Type B pancreatic cell (in vitro differentiated cells): Measurements from ENCODE around the gene TNKS2. TPM values are rescaled to one million over a fixed set of nuclear protein-coding genes. Genes with fewer than 3 reads are reported as not detected.

Source experiments
- DNase-seq: peaks from one replicate; pipeline ENCODE4 v3.0.0; 2021; ENCODE audit warnings: mixed read lengths; ENCODE audit not compliant: unreplicated experiment; ENCODE audit errors: extremely low spot score
- H3K27ac Mint-ChIP-seq: 2 replicates; pipeline ENCODE4 v1.8.0; 2021; ENCODE audit warnings: mild to moderate bottlenecking, mixed read lengths
- H3K27me3 Mint-ChIP-seq: 2 replicates; pipeline ENCODE4 v1.8.0; 2021; ENCODE audit warnings: mixed read lengths
- H3K36me3 Mint-ChIP-seq: 2 replicates; pipeline ENCODE4 v1.8.0; 2021; ENCODE audit warnings: mixed read lengths
- H3K4me1 Mint-ChIP-seq: one replicate; pipeline ENCODE4 v1.8.0; 2021; ENCODE audit warnings: mixed read lengths; ENCODE audit not compliant: unreplicated experiment
- H3K4me3 Mint-ChIP-seq: 2 replicates; pipeline ENCODE4 v1.8.0; 2021; ENCODE audit warnings: mild to moderate bottlenecking, mixed read lengths
- H3K9me3 Mint-ChIP-seq: 2 replicates; pipeline ENCODE4 v1.8.0; 2021; ENCODE audit warnings: mixed read lengths
- total RNA-seq: library from RNA; stranded (reverse); gene quantifications from 2 replicates; pipeline ENCODE4 v1.2.1, GENCODE V29; 2021; ENCODE audit warnings: low replicate concordance
- TF ChIP-seq, protein P1 (sequence below): fragments of 200-600 bp; sonication (generic); conservative IDR thresholded peaks from 2 replicates; pipeline ENCODE4 v1.5.0; 2021; ENCODE audit warnings: antibody characterized with exemption, mild to moderate bottlenecking

The TNKS2 gene
- total RNA-seq, 1 donor from 2014 or later: 47.3 TPM

DNA sequence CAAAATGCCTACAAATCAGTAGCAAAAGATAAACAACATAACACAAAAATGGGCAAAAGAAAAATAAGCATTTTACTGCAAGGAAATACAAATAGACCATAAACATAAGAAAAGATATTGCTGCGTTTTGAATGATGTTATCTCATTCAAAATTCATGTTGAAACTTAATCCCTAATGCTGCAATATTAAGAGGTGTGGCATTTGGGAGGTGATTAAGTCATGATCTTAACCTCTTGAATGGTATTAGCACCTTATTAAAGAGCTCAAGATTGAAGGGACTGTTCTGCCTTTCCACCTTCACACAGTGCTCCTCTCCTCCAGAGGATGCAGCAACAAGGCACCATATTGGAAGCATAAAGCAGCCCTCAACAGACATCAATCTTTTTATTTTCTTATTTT, 12.4 kb upstream of the TNKS2 start:
- no peak overlapping the region for H3K4me3 Mint-ChIP-seq
- H3K9me3 Mint-ChIP-seq: no peaks in the 10 kb centered on the region
- no peak for DNase-seq
- no peaks in the 10 kb centered on the region for H3K36me3 Mint-ChIP-seq
- no peaks in the 10 kb centered on the region for H3K27me3 Mint-ChIP-seq
- H3K4me1 Mint-ChIP-seq: no peaks in the 10 kb centered on the region
- no peak overlapping the region for H3K27ac Mint-ChIP-seq
- TF ChIP-seq, protein P1, sequence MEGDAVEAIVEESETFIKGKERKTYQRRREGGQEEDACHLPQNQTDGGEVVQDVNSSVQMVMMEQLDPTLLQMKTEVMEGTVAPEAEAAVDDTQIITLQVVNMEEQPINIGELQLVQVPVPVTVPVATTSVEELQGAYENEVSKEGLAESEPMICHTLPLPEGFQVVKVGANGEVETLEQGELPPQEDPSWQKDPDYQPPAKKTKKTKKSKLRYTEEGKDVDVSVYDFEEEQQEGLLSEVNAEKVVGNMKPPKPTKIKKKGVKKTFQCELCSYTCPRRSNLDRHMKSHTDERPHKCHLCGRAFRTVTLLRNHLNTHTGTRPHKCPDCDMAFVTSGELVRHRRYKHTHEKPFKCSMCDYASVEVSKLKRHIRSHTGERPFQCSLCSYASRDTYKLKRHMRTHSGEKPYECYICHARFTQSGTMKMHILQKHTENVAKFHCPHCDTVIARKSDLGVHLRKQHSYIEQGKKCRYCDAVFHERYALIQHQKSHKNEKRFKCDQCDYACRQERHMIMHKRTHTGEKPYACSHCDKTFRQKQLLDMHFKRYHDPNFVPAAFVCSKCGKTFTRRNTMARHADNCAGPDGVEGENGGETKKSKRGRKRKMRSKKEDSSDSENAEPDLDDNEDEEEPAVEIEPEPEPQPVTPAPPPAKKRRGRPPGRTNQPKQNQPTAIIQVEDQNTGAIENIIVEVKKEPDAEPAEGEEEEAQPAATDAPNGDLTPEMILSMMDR: no peak

DNA sequence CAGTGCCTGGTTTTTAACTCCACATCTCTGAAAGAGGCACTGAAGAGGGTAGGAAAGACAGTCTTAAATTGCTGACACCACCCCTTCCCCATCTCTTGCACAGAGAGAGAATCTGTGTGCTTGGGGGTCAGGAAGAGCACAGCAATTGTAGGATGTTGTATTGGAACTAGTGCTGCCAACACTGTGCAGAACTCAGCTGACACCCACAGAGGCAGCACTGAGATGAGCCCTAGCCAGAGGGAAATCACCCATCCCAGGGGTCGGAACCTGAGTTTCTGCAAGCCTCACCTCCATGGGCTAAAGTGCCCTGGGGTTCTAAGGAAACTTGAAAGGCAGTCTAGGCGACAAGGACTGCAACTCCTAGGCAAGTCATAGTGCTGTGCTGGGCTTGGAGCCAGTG, 11.0 kb upstream of the TNKS2 start:
- H3K4me3 Mint-ChIP-seq: no peak overlapping the region
- TF ChIP-seq, protein P1: no peak
- DNase-seq: no peak
- H3K36me3 Mint-ChIP-seq: no peaks in the 10 kb centered on the region
- H3K27ac Mint-ChIP-seq: no peak overlapping the region
- no peaks in the 10 kb centered on the region for H3K9me3 Mint-ChIP-seq
- no peaks in the 10 kb centered on the region for H3K27me3 Mint-ChIP-seq
- no peaks in the 10 kb centered on the region for H3K4me1 Mint-ChIP-seq

DNA sequence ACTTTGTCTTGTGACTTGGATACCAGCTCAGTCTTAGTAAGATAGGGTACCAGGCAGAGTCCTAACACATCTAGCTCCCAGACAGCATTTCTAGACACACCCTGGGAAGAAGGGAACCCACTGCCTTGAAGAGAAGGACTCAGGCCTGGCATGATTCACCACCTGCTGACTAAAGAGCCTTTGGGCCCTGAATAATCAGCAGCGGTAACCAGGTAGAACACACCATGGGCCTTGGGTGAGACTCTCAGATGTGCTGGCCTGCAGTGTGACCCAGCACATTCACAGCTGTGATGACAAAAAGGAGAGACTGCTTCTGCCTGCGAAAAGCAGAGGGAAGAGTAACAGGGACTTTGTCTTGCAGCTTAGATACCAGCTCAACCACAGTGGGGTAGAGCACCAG, 10.4 kb upstream of the TNKS2 start:
- Mint-ChIP-seq H3K27ac (no peak overlapping the region), H3K4me3 (no peak overlapping the region), H3K36me3 (no peaks in the 10 kb centered on the region), H3K4me1 (no peaks in the 10 kb centered on the region), H3K9me3 (no peaks in the 10 kb centered on the region), H3K27me3 (no peaks in the 10 kb centered on the region)
- TF ChIP-seq, protein P1: no peak
- DNase-seq: no peak

DNA sequence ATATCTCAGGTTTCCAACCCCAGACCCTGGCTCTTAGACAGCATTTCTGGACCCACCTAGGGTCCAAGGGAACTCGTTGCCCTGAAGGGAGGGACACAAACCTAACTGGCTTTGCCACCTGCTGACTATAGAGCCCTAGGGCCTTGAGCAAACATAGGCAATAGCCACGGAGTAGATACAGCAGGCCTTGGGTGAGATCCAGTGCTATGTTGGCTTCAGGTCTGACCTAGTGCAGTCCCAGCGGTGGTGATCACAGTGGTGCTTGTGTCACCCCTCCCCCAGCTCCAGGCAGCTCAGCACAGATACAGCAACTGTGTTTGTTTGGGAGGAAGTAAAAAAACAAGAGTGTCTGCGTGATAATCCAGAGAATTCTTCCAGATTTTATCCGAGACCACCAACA, 9.7 kb upstream of the TNKS2 start:
- no peak overlapping the region for H3K4me3 Mint-ChIP-seq
- H3K36me3 Mint-ChIP-seq: no peaks in the 10 kb centered on the region
- no peak overlapping the region for H3K27ac Mint-ChIP-seq
- DNase-seq: no peak
- no peaks in the 10 kb centered on the region for H3K27me3 Mint-ChIP-seq
- no peaks in the 10 kb centered on the region for H3K9me3 Mint-ChIP-seq
- H3K4me1 Mint-ChIP-seq: no peaks in the 10 kb centered on the region
- TF ChIP-seq, protein P1: no peak

DNA sequence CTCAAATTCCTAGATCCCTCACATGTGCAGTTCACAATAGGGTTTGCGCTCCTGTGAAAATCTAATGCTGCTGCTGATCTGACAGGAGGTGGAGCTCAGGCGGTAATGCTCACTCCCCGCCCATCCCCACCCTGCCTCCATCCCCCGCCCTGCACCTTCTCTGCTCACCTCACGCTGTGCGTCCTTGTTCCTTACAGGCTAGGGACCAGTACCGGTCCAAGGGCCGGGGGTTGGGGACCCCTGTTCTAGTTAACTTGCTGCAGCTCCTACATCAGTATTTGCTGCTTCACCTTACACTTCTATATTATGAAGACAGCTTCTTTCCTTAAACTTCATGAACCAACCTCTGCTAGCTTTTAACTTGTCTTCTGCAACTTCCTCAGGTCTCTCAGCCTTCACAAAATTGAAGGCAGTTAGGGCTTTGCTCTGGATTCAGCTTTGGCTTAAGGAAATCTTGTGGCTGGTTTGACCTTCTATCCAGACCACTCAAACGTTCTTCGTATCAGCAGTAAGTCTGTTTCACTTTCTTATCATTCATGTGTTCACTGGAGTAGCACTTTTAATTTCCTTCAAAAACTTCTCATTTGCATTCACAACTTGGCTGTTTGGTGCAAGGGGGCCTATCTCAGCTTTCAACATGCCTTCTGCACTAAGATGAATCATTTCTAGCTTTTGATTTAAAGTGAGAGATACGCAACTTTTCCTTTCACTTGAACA, 1.7 kb upstream of the TNKS2 start:
- TF ChIP-seq, protein P1: no peak
- Mint-ChIP-seq H3K4me1 (peaks cover 32% of the 10 kb centered on the region), H3K27ac (peak overlapping the region; percentile 91), H3K27me3 (no peaks in the 10 kb centered on the region), H3K4me3 (peak overlapping the region; percentile 87), H3K36me3 (peaks cover 9% of the 10 kb centered on the region), H3K9me3 (no peaks in the 10 kb centered on the region)
- DNase-seq: no peak
